Measurements from ENCODE around the gene LITAF.
"Not testable (repeated sequence)": the region's sequence is repeated elsewhere in the genome, so short reads cannot be mapped to it uniquely, and the experiment has no call there.

The LITAF gene

GRCh38 chr16:11515540-11516430 is 70.9 kb downstream of the LITAF start:
- DNase-seq, result no peak

DNA sequence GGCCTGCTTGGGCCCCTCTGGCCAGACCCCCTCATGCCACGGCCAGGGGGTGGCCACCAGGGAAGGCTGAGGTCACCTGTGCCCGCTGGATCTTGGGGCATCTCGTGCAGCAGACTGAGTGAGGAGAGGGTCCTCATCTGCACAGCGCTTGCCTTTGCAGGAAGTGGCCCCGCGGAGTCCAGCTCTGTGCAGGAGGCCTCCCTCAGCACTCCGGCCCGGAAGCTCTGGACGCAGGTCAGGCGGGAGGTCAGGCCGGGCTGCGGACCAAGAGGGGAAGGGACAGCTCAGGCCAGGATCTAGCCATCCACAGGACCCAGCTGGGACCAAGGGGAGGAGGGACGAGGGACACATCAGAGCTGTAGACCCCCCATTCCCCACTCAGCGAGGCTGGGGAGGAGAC is 72.4 kb downstream of the LITAF start:
- DNase-seq, result no peak

DNA sequence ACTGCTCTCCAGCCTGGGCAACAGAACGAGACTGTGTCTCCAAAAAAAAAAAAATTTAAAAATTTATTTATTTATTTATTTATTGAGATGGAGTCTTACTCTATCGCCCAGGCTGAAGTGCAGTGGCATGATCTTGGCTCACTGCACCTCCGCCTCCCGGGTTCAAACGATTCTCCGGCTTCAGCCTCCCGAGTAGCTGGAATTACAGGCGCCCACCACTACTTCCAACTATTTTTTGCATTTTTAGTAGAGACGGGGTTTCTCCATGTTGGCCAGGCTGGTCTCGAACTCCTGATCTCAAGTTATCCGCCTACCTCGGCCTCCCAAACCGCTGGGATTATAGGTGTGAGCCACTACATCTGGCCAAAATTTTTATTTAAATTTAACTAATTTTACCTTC is 73.4 kb downstream of the LITAF start:
- not testable (repeated sequence) for DNase-seq

DNA sequence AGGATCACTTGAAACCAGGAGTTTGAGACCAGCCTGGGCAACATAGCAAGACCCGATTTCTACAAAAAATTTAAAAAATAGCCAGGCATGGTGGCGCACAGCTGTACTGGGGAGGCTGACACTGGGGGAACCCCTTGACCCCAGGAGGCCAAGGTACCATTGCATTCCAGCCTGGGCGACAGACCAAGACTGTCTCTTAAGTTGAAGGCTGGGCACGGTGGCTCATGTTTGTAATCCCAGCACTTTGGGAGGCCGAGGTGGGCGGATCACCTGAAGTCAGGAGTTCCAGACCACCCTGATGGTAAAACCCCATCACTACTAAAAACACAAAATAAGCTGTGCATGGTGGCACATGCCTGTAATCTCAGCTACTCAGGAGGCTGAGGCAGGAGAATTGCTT is 74.9 kb downstream of the LITAF start:
- DNase-seq, result no peak

DNA sequence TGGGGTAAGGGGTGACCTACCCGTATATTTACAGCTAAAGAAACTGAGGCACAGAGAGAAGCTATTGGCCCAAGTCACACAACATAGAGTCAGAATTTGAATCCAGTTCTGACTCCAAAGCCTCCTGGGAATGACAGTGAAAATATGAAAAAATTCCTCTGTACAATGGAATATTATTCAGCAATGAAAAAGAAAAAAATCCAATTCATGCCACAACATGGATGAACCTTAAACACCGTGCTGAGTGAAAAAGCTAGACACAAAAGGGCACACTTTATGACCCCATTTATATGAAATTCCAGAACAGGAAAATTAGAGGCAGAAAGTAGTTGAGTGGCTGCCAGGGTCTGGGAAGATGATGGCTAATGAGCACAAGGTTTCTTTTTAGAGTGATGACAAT is 75.4 kb downstream of the LITAF start:
- no peak for DNase-seq

GRCh38 chr16:11510178-11510973 is 76.3 kb downstream of the LITAF start:
- peak; percentile 43 for DNase-seq

DNA sequence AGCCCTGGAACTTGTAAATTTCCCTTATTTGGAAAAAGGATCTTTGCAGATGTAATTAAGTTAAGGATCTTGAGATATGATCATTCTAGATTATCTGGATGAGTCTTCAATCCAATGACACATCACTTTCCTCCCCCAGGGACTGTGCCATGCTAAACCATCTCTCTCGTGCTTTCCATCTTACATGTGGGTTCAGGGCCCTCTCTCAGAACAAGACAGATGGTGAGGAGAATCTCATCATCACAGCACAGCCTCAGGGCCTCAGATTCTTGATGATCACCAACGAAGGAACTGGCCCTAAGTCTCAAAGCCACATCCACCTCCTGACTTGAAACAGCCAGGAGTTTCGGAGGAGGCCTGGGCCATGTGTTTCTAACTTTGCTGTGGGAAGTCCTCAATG is 78.7 kb downstream of the LITAF start:
- peak; percentile 26 for DNase-seq

DNA sequence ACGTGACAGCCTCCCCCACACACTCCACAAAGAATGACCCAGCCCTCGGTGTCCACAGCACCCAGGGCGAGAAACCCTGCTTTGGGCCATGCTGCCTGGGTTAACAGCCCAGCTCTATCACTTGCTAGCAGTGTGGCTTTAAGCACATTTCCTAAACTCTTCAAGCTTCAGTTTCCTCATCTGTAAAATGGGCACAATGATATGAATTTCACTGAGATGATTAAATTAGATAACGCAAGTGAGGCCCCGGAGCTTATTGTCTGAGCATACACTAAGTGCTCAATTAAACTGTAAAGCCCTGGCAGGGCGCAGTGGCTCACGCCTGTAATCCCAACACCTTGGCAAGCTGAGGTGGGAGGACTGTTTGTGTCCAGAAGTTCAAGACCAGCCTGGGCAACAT is 79.4 kb downstream of the LITAF start:
- no peak for DNase-seq

- no peak for DNase-seq
Measured at GRCh38 chr16:11506741-11507305, 79.9 kb downstream of the LITAF start.

- DNase-seq, result not testable (repeated sequence)
Measured at GRCh38 chr16:11504261-11504660, 82.5 kb downstream of the LITAF start.

DNA sequence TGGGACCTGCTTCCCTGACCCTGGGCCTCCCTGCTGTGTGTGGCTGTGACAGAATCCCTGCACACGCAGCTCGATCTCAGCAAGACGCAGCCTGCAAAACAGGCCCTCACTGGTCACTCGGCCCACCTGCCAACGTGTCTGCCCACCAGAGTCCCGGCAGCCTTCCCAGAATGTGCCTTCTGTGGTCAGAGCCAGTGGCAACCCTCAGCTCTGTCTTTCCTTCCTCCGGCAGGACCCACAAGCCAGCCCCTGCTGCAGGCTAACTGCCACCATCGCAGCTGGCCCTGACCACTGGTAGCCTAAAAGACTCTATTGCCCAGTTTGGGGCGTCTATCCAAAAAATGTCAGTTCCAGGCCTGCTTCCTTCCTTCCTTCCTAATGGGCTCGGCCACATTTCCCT is 83.2 kb downstream of the LITAF start:
- no peak for DNase-seq

GRCh38 chr16:11502239-11502638 is 84.5 kb downstream of the LITAF start:
- no peak for DNase-seq

GRCh38 chr16:11501632-11502031 is 85.1 kb downstream of the LITAF start:
- no peak for DNase-seq

- DNase-seq, result no peak
Measured at GRCh38 chr16:11500700-11501346, 85.9 kb downstream of the LITAF start.

DNA sequence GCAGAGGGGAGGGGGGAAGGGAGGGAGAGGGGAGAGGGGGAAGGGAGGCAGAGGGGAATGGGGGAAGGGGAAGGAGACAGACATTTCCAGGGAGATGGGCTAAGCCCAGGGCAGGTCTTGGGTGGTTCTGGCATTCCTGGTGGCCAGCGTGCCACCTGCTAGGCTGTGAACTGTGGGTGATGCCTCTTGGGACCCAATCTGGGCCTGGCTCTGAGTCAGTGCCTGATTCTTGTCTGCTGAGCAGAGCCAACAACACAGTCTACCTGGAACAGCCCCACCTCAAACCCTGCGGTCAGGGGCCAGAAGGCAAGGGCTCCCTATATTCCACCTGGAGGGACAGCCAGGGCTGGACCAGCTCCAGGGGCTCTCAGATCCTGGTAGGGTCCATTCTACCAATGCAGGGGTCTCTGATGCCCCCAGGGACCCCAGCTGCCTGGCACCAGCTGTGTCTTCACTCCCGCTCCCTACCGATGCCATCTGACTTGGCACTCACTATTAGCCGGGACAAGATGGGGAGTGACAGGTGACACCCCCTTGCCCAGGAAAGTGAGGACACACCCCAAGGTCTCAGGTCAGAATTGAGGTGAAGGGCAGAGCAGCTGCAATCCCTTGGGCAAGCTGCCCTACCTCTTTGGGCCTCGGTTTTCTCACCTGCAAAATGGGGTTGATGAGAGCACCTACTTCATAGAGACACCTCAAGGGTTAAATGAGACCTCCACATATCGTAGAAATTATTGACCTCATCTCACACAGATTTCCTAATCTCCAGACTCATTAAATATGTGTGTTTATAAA is 87.2 kb downstream of the LITAF start:
- peak; percentile 75 for DNase-seq

DNA sequence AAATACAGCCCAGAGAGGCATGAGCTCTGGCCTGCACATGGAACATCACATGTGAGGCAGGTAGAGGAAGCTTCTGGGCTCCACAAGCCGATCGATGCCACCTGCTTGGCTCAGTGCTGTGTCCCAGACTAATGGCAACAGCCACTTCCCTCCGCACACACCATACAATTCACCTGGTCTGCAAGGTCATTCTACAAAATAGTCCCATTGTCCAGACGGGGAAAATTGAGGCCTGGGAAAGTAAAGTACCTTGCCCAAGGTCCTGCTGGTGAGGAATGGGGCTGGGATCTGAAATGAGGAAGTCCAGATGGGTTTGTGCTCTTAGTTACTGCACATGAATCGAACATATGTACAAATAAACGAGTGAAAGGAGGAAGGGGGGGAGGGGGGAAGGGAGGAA is 88.0 kb downstream of the LITAF start:
- peak; percentile 96 for DNase-seq

- peak; percentile 80 for DNase-seq
Measured at GRCh38 chr16:11497851-11498289, 88.8 kb downstream of the LITAF start.
